T47D (cell line): ENCODE measurements around the gene PITX3.

ENCODE experiments used
- DNase-seq, 2 experiments: peaks; one replicate each; pipeline versions ENCODE4 v3.0.0 to v3.0.0-alpha.2; 2011 to 2012; ENCODE audit warnings: low read depth in 1 of 2, low spot score in 1 of 2
- JUND ChIP-seq: IDR thresholded peaks from 2 replicates; pipeline ENCODE4 v1.6.1; 2012; ENCODE audit warnings: low read depth
- in situ Hi-C: cut with HindIII; loops from 2 replicates; pipeline ENCODE4 v1.10.0; 2016; ENCODE audit warnings: low sequenced_read_pairs, low pct_unique_long_range_greater_than_20kb

Gene PITX3

GRCh38 chr10:102245932-102246251 lies 4.6 kb upstream of the PITX3 start:
- no peak for TF ChIP-seq JUND
- DNase-seq, result no peak
- in situ Hi-C loops, result no loop called here

GRCh38 chr10:102245082-102245931 lies 4.0 kb upstream of the PITX3 start, which contains the start of gene GBF1:
GBF1 (plus strand) TSS chr10:102245532; CDS start chr10:102258939, 13,407 bp downstream.
- in situ Hi-C loops, result no loop called here
- TF ChIP-seq JUND, result no peak
- peak; percentile 100 for DNase-seq

- no peak for TF ChIP-seq JUND
- in situ Hi-C loops, result no loop called here
- DNase-seq, result no peak
Observed at GRCh38 chr10:102243309-102243708, 2.0 kb upstream of the PITX3 start.

- no peak for DNase-seq
- in situ Hi-C loops, result no loop called here
- TF ChIP-seq JUND, result no peak
Observed at GRCh38 chr10:102242118-102242485, 790 bp upstream of the PITX3 start.

- no peak for DNase-seq
- in situ Hi-C loops, result no loop called here
- no peak for TF ChIP-seq JUND
Observed at GRCh38 chr10:102241032-102241443, 274 bp downstream of the PITX3 start.

- no peak for TF ChIP-seq JUND
- DNase-seq, result no peak
- in situ Hi-C loops, result no loop called here
Observed at GRCh38 chr10:102240467-102241031, 763 bp downstream of the PITX3 start.

GRCh38 chr10:102237711-102238252 lies 3.5 kb downstream of the PITX3 start:
- TF ChIP-seq JUND, result no peak
- DNase-seq, result no peak
- in situ Hi-C loops, result no loop called here

- no peak for DNase-seq
- in situ Hi-C loops, result no loop called here
- TF ChIP-seq JUND, result no peak
Observed at GRCh38 chr10:102236006-102236405, 5.3 kb downstream of the PITX3 start.

- TF ChIP-seq JUND, result no peak
- DNase-seq, result peak; percentile 37 to 51
- in situ Hi-C loops, result no loop called here
Observed at GRCh38 chr10:102235598-102235920, 5.8 kb downstream of the PITX3 start.

GRCh38 chr10:102234888-102235597 lies 6.3 kb downstream of the PITX3 start:
- no peak for DNase-seq
- in situ Hi-C loops, result no loop called here
- no peak for TF ChIP-seq JUND

GRCh38 chr10:102233997-102234396 lies 7.3 kb downstream of the PITX3 start:
- TF ChIP-seq JUND, result no peak
- no peak for DNase-seq
- in situ Hi-C loops, result no loop called here

- in situ Hi-C loops, result no loop called here
- peak; percentile 73 to 87 for DNase-seq
- no peak for TF ChIP-seq JUND
Observed at GRCh38 chr10:102231357-102232318, 9.7 kb downstream of the PITX3 start.
